SK-N-SH (cell line): Measurements from ENCODE around the gene GPX6. TPM values are rescaled to one million over a fixed set of nuclear protein-coding genes. Genes with fewer than 3 reads are reported as not detected.

Source experiments
- CTCF ChIA-PET: fragments of 300-600, 350-600 bp; formaldehyde crosslinking; extraction: SDS; loops from one replicate; lab custom pipeline; 2021; lab: Yijun Ruan, JAX
- POLR2A ChIA-PET: fragments of 350-600 bp; sonication (Branson Sonifier 250); formaldehyde crosslinking; extraction: SDS; loops from one replicate; lab custom pipeline; 2020; ENCODE audit warnings: antibody characterized with exemption, inconsistent platforms; lab: Yijun Ruan, JAX
- DNase-seq: peaks from one replicate; pipeline ENCODE4 v3.0.0; 2012
- H2AFZ ChIP-seq: fragments of 200-600 bp; sonication (generic); 2 replicates; pipeline ENCODE4 v1.8.1; 2016; ENCODE audit warnings: antibody characterized with exemption, mild to moderate bottlenecking, low read depth
- H3F3A ChIP-seq: fragments of 200-600 bp; sonication (generic); replicated peaks from 2 replicates; pipeline ENCODE3; 2016; ENCODE audit warnings: antibody characterized with exemption, mild to moderate bottlenecking; ENCODE audit not compliant: insufficient read depth
- H3K27ac ChIP-seq, 2 experiments: fragments of 200-500 bp in 1 of 2; fragments of 200-600 bp in 1 of 2; sonication (Bioruptor generic) in 1 of 2; sonication (generic), shearing (Covaris generic) in 1 of 2; 2 replicates each; pipeline versions ENCODE4 v1.5.1 to v1.6.1; 2014 to 2016; ENCODE audit warnings: low read depth in 2 of 2, inconsistent platforms in 1 of 2, low read length in 1 of 2, mild to moderate bottlenecking in 1 of 2, mixed read lengths in 1 of 2
- H3K27me3 ChIP-seq: fragments of 200-600 bp; sonication (generic), shearing (Covaris generic); 2 replicates; pipeline ENCODE4 v1.6.1; 2016; ENCODE audit warnings: mixed run types; ENCODE audit not compliant: insufficient read depth
- H3K36me3 ChIP-seq, 2 experiments: fragments of 200-500 bp in 1 of 2; fragments of 200-600 bp in 1 of 2; sonication (Bioruptor generic) in 1 of 2; sonication (generic) in 1 of 2; replicated peaks in 1 of 2; 2 replicates each; pipeline versions ENCODE3 to v1.5.1; 2014 to 2016; ENCODE audit warnings: low read length in 1 of 2, mild to moderate bottlenecking in 1 of 2; ENCODE audit not compliant: insufficient read depth in 2 of 2, control insufficient read depth in 1 of 2
- H3K4me1 ChIP-seq, 2 experiments: fragments of 200-500 bp in 1 of 2; fragments of 200-600 bp in 1 of 2; sonication (Bioruptor generic) in 1 of 2; sonication (generic), shearing (Covaris generic) in 1 of 2; 2 replicates each; pipeline versions ENCODE4 v1.5.1 to v1.6.1; 2014 to 2016; ENCODE audit warnings: low read depth in 1 of 2, low read length in 1 of 2, mixed run types in 1 of 2; ENCODE audit not compliant: insufficient read depth in 2 of 2, control insufficient read depth in 1 of 2
- H3K4me2 ChIP-seq: fragments of 200-600 bp; sonication (generic), shearing (Covaris generic); 2 replicates; pipeline ENCODE4 v1.6.1; 2017; ENCODE audit warnings: mixed run types
- H3K4me3 ChIP-seq, 2 experiments: fragments of 200-500 bp in 1 of 2; fragments of 200-600 bp in 1 of 2; sonication (Bioruptor generic) in 1 of 2; sonication (generic), shearing (Covaris generic) in 1 of 2; 2 replicates each; pipeline versions ENCODE4 v1.5.1 to v1.8.1; 2014 to 2016; ENCODE audit warnings: low read depth in 2 of 2, inconsistent platforms in 1 of 2, low read length in 1 of 2, mild to moderate bottlenecking in 1 of 2, mixed read lengths in 1 of 2, moderate library complexity in 1 of 2
- H3K79me2 ChIP-seq: fragments of 200-600 bp; sonication (generic); 2 replicates; pipeline ENCODE4 v1.8.1; 2017; ENCODE audit warnings: mild to moderate bottlenecking; ENCODE audit not compliant: insufficient read depth
- H3K9ac ChIP-seq: fragments of 200-600 bp; sonication (generic); 2 replicates; pipeline ENCODE4 v1.6.1; 2017; ENCODE audit warnings: mixed run types
- H3K9me2 ChIP-seq: fragments of 200-600 bp; sonication (generic); 2 replicates; pipeline ENCODE4 v1.6.1; 2017; ENCODE audit warnings: mixed run types
- H3K9me3 ChIP-seq: fragments of 200-600 bp; sonication (generic); 2 replicates; pipeline ENCODE4 v1.6.1; 2017; ENCODE audit warnings: mixed run types, mild to moderate bottlenecking, moderate library complexity
- H4K20me1 ChIP-seq: fragments of 200-600 bp; sonication (generic); 2 replicates; pipeline ENCODE4 v1.6.1; 2017; ENCODE audit warnings: mild to moderate bottlenecking, mixed run types; ENCODE audit not compliant: insufficient read depth
- CHD2 ChIP-seq: fragments of 150-350 bp; IDR thresholded peaks from 2 replicates; pipeline ENCODE4 v1.6.1; 2018; ENCODE audit warnings: low read length; ENCODE audit not compliant: partially characterized antibody
- ELF1 ChIP-seq: IDR thresholded peaks from 2 replicates; pipeline ENCODE4 v1.4.0; 2012
- EP300 ChIP-seq, 2 experiments: IDR thresholded peaks; 2 replicates each; pipeline versions ENCODE4 v1.4.0 to v1.6.1; 2012; ENCODE audit warnings: borderline replicate concordance in 1 of 2, low read depth in 1 of 2, low read length in 1 of 2
- EZH2phosphoT487 ChIP-seq: fragments of 200-600 bp; sonication (generic); IDR thresholded peaks from 2 replicates; pipeline ENCODE4 v1.6.1; 2017; ENCODE audit warnings: low read depth, mixed run types, mild to moderate bottlenecking, antibody characterized with exemption, moderate library complexity, borderline replicate concordance
- FOSL2 ChIP-seq: IDR thresholded peaks from 2 replicates; pipeline ENCODE4 v1.4.0; 2012; ENCODE audit warnings: low read depth, mild to moderate bottlenecking, moderate library complexity, borderline replicate concordance
- FOXJ3 ChIP-seq: sonication (generic); formaldehyde crosslinking; IDR thresholded peaks from 2 replicates; pipeline ENCODE4 v1.5.1; 2020; ENCODE audit warnings: mild to moderate bottlenecking, missing genetic modification reagents
- FOXM1 ChIP-seq: IDR thresholded peaks from 2 replicates; pipeline ENCODE4 v1.4.0; 2012; ENCODE audit warnings: low read depth, mild to moderate bottlenecking
- GABPA ChIP-seq: IDR thresholded peaks from 2 replicates; pipeline ENCODE4 v1.4.0; 2012; ENCODE audit warnings: low read depth, mild to moderate bottlenecking
- IRF3 ChIP-seq: fragments of 150-350 bp; IDR thresholded peaks from 2 replicates; pipeline ENCODE4 v1.6.1; 2016; ENCODE audit warnings: mild to moderate bottlenecking, low read depth, low read length
- JUND ChIP-seq: IDR thresholded peaks from 2 replicates; pipeline ENCODE4 v1.4.0; 2012
- MXI1 ChIP-seq: IDR thresholded peaks from 2 replicates; pipeline ENCODE4 v1.6.1; 2012; ENCODE audit warnings: mild to moderate bottlenecking, low read depth, low read length, improper control_type of control experiment
- PBX3 ChIP-seq: IDR thresholded peaks from 2 replicates; pipeline ENCODE4; 2012
- POLR2AphosphoS5 ChIP-seq: IDR thresholded peaks from 2 replicates; pipeline ENCODE4 v1.6.1; 2012; ENCODE audit warnings: low read depth, low read length
- RAD21 ChIP-seq: IDR thresholded peaks from 2 replicates; pipeline ENCODE4 v1.6.1; 2012; ENCODE audit warnings: mild to moderate bottlenecking, low read length
- REST ChIP-seq: IDR thresholded peaks from 2 replicates; pipeline ENCODE4 v1.6.1; 2012; ENCODE audit warnings: mild to moderate bottlenecking, low read depth, low read length, moderate library complexity
- SIN3A ChIP-seq: IDR thresholded peaks from 2 replicates; pipeline ENCODE4 v1.6.1; 2012; ENCODE audit warnings: low read depth, mild to moderate bottlenecking, low read length, moderate library complexity, borderline replicate concordance
- SMC3 ChIP-seq: IDR thresholded peaks from 2 replicates; pipeline ENCODE4 v1.6.1; 2012; ENCODE audit warnings: low read depth, low read length, improper control_type of control experiment
- TAF1 ChIP-seq: IDR thresholded peaks from 2 replicates; pipeline ENCODE4 v1.6.1; 2012; ENCODE audit warnings: low read depth, mild to moderate bottlenecking, low read length, moderate library complexity, borderline replicate concordance
- TEAD4 ChIP-seq: IDR thresholded peaks from 2 replicates; pipeline ENCODE4 v1.4.0; 2012; ENCODE audit warnings: mild to moderate bottlenecking, borderline replicate concordance; ENCODE audit not compliant: insufficient read depth
- YY1 ChIP-seq: IDR thresholded peaks from 2 replicates; pipeline ENCODE4 v1.4.0; 2012; ENCODE audit warnings: low read depth, mild to moderate bottlenecking
- WGBS: methylation state at CpG from one replicate; pipeline ENCODE4 v1.1.6; 2017; ENCODE audit warnings: low lambda C conversion rate; 5-methylcytosine and 5-hydroxymethylcytosine counted together
- polyA plus RNA-seq, 3 experiments: library from polyadenylated mRNA; depleted of rRNA; stranded (reverse); fragments of >200 nt; gene quantifications; 2 replicates each; pipeline ENCODE4 v1.2.3, GENCODE V29; 2012
- TF ChIP-seq, protein P1 (sequence below): fragments of 150-350 bp; IDR thresholded peaks from 2 replicates; pipeline ENCODE4 v1.6.1; 2017; ENCODE audit warnings: antibody characterized with exemption, low read length, low read depth, borderline replicate concordance
- TF ChIP-seq, protein P2 (sequence below): IDR thresholded peaks from 2 replicates; pipeline ENCODE4 v1.4.0; 2012; ENCODE audit warnings: low read depth

The GPX6 gene
- polyA plus RNA-seq, 1 of the 3 experiments (the other 2 are of a cell fraction) = not detected

DNA sequence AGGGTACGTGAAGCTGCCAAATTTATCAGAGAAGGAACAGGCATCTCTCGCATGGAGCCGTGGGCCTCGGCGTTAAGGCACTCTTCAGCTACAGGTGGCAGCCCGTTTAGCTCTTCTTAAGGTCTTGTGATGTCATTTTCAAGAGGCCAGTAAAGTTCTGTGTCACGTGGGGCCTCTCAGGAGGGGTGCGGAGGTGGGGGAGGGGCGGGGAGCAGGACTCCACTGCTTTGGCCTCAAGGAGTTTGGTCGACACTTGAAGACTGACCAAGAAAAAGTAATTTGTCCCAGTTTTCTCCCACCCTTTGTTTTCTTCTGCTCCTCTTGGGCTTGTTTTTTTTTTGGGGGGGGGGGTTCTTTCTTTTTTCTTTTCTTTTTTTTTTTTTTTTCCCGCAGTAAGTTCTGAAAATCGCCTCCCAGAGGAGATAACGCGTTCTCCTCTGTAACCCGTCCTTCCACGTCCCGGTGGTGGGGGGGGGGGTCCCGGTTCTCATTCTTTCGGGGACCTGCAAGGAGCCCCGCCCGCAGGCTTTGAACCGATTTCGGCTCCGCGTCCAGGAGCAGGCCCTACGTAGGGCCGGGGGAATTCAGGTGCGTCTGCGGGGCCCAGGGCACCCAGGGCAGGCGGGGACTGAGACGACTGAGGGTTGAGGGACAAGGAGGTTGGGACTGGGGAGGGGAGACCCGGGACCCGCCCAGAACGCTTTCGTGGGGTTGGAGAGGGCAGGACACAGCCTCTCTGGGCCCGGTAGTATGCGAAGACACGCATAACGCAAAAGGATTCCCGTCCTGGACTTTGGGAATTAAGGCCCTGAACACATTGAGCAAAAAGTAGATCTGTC, 26.0 kb downstream of the GPX6 start (continued):
- TF ChIP-seq, protein P1, sequence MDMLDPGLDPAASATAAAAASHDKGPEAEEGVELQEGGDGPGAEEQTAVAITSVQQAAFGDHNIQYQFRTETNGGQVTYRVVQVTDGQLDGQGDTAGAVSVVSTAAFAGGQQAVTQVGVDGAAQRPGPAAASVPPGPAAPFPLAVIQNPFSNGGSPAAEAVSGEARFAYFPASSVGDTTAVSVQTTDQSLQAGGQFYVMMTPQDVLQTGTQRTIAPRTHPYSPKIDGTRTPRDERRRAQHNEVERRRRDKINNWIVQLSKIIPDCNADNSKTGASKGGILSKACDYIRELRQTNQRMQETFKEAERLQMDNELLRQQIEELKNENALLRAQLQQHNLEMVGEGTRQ = no peak
- TF ChIP-seq, protein P2, sequence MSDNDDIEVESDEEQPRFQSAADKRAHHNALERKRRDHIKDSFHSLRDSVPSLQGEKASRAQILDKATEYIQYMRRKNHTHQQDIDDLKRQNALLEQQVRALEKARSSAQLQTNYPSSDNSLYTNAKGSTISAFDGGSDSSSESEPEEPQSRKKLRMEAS = peak; percentile 17; the same call in 1 of the 2 replicates
- TF ChIP-seq TAF1 = no peak
- no peak for TF ChIP-seq SIN3A

DNA sequence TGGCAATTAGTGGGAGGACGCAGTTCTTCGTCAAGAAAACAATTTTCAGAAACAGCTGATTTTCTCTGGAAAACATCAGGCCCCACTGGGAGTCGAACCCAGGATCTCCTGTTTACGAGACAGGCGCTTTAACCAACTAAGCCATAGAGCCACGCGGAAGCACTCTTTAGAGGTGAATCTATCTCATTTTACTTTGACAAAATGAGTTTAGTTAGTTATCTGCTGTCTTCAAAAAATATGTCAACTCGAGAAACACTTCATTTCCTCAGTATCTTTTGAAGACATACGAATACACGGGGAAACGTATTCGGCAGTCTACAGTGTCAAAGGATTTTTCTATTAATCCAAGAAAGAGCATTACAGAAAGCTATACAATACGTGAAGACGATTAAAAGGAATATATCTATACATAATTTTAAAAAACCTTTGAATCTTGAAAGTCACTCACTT, 26.7 kb downstream of the GPX6 start:
- Histone ChIP-seq H3K4me3 (peak overlapping the region; percentile 58 to 70), H3K9me2 (no peaks in the 10 kb centered on the region), H3K4me1 (no peaks in the 10 kb centered on the region; a peak in 2 of 4 replicates), H3F3A (peaks cover 5% of the 10 kb centered on the region), H3K4me2 (peak overlapping the region; percentile 75), H3K9ac (peak overlapping the region; percentile 53), H3K27ac (no peak overlapping the region), H3K79me2 (no peaks in the 10 kb centered on the region), H2AFZ (peak overlapping the region; percentile 90), H3K27me3 (peaks cover 8% of the 10 kb centered on the region; the same call in 1 of the 2 replicates), H4K20me1 (no peaks in the 10 kb centered on the region), H3K36me3 (no peaks in the 10 kb centered on the region), H3K9me3 (no peaks in the 10 kb centered on the region)
- CTCF ChIA-PET = interaction anchor here (0.6 to 1.4 kb wide), 3 partner anchors 54 to 133 kb away, joined by 3 to 4 read pairs (median 3); no protein-coding TSS in a partner anchor
- POLR2A ChIA-PET = no interaction called here
- peak; percentile 24 for DNase-seq
- 3% methylated on average over 14 of the region's 14 CpGs for WGBS
- TF ChIP-seq ELF1 (no peak), PBX3 (no peak), POLR2AphosphoS5 (no peak), SIN3A (0 out of 2 replicates have a peak, but pooled peaks have one; percentile 24), SMC3 (no peak), FOSL2 (peak; percentile 29; the same call in 1 of the 2 replicates), IRF3 (no peak), FOXJ3 (CRISPR knock-in tag) (no peak), JUND (no peak), MXI1 (peak; percentile 8; the same call in 1 of the 2 replicates), TEAD4 (peak; percentile 69; the same call in 1 of the 2 replicates), CHD2 (no peak), FOXM1 (no peak), REST (0 out of 2 replicates have a peak, but pooled peaks have one; percentile 36), YY1 (no peak), RAD21 (no peak), TAF1 (no peak), GABPA (no peak), EP300 (IDR thresholded peaks at IDR 0.05; ENCODE audit: borderline replicate concordance in 1 of 2, low read depth in 1 of 2, low read length in 1 of 2) (no peak), EZH2phosphoT487 (no peak)
- TF ChIP-seq, protein P2 = no peak
